Uterus (tissue), 2 donors: ENCODE data around the gene NACC1.
"Not testable (repeated sequence)": the region's sequence is repeated elsewhere in the genome, so short reads cannot be mapped to it uniquely, and the experiment has no call there.

Source experiments
- CTCF ChIP-seq, 4 experiments: fragments of 200-600 bp in 2 of 4; fragments of 450-650 bp in 2 of 4; sonication (generic) in 2 of 4; IDR thresholded peaks; one replicate each; pipeline ENCODE4 v1.5.1; 2016 to 2019; ENCODE audit warnings: antibody characterized with exemption in 4 of 4, mild to moderate bottlenecking in 2 of 4, moderate library complexity in 1 of 4
- POLR2A ChIP-seq, 2 donors: fragments of 450-650 bp; IDR thresholded peaks; one replicate each; pipeline ENCODE4 v1.6.1; 2016; ENCODE audit warnings: antibody characterized with exemption in 2 of 2, mild to moderate bottlenecking in 1 of 2, moderate library complexity in 1 of 2

GRCh38 chr19:13178291-13178690 lies 60.2 kb downstream of the NACC1 start:
- not testable (repeated sequence) for TF ChIP-seq CTCF, POLR2A (IDR thresholded peaks at IDR 0.05)
